Liver (tissue), 3 donors: ENCODE data around the gene CDH16.
A peak's percentile ranks its signal among the peaks of the same experiment; 100 is the strongest.

ENCODE experiments used
- FOXA1 ChIP-seq: IDR thresholded peaks from 2 replicates; pipeline ENCODE4 v1.6.1; 2016; ENCODE audit warnings: antibody characterized with exemption
- FOXA2 ChIP-seq: IDR thresholded peaks from 2 replicates; pipeline ENCODE4 v1.6.1; 2016; ENCODE audit warnings: antibody characterized with exemption
- GABPA ChIP-seq, 2 donors: IDR thresholded peaks in 1 of 2; conservative IDR thresholded peaks in 1 of 2; 2 replicates each; pipeline ENCODE4 v1.6.1; 2016; ENCODE audit warnings: antibody characterized with exemption in 2 of 2, mild to moderate bottlenecking in 1 of 2, moderate library complexity in 1 of 2
- JUND ChIP-seq, 2 donors: IDR thresholded peaks; 2 replicates each; pipeline ENCODE4 v1.6.1; 2016; ENCODE audit warnings: antibody characterized with exemption in 2 of 2
- RAD21 ChIP-seq, 2 donors: IDR thresholded peaks; 2 replicates each; pipeline ENCODE4 v1.6.1; 2016; ENCODE audit warnings: antibody characterized with exemption in 2 of 2, mild to moderate bottlenecking in 2 of 2
- RXRA ChIP-seq, 2 donors: IDR thresholded peaks; 2 replicates each; pipeline ENCODE4 v1.6.1; 2017 to 2018; ENCODE audit warnings: antibody characterized with exemption in 2 of 2, mild to moderate bottlenecking in 1 of 2
- SP1 ChIP-seq: IDR thresholded peaks from 2 replicates; pipeline ENCODE4 v1.6.1; 2018; ENCODE audit warnings: antibody characterized with exemption, mild to moderate bottlenecking
- TAF1 ChIP-seq: conservative IDR thresholded peaks from 2 replicates; pipeline ENCODE4 v1.6.1; 2016; ENCODE audit warnings: antibody characterized with exemption, mild to moderate bottlenecking
- YY1 ChIP-seq: IDR thresholded peaks from 2 replicates; pipeline ENCODE4 v1.6.1; 2016; ENCODE audit warnings: antibody characterized with exemption, mild to moderate bottlenecking
- TF ChIP-seq, protein P1 (sequence below): fragments of 150-350 bp; IDR thresholded peaks from 2 replicates; pipeline ENCODE4 v1.5.1; 2017; ENCODE audit warnings: improper control_type of control experiment, low read depth, low read length; ENCODE audit not compliant: missing input control
- TF ChIP-seq, protein P2 (sequence below): IDR thresholded peaks from 2 replicates; pipeline ENCODE4 v1.6.1; 2016; ENCODE audit warnings: antibody characterized with exemption
- TF ChIP-seq, protein P3 (sequence below): IDR thresholded peaks from 2 replicates; pipeline ENCODE4 v1.6.1; 2016; ENCODE audit warnings: antibody characterized with exemption, mild to moderate bottlenecking
- donor health status: healthy.
- donor health status: healthy.

DNA sequence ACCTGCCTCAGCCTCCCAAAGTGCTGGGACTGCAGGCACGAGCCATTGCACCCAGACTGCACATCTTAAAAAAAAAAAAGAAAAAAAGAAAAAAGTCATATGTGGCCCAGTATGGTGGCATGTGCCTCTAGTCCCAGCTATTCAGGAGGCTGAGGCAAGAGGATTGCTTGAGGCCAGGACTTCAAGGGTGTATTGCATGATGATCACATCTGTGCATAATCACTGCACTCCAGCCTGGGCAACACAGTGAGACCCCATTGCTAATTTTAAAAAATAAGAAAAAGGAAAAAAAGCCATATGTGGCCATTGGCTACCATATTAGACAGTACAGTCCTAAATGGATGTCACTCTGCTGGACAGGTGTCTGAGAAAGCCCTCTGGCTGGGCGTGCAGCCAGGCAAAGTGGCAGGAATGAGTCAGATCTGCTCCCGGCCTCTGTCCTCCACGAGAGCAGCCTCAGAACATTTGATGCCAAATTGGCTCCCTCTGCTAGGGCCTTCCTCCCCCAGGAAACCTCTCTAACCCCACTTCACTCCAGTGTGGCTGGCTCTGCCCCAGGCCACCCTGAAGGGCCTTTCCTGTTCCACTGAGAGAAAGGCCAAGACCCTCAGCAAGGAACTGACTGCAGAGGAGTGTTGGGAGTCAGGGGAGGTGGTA is 59.8 kb downstream of the CDH16 start:
- TF ChIP-seq, protein P1, sequence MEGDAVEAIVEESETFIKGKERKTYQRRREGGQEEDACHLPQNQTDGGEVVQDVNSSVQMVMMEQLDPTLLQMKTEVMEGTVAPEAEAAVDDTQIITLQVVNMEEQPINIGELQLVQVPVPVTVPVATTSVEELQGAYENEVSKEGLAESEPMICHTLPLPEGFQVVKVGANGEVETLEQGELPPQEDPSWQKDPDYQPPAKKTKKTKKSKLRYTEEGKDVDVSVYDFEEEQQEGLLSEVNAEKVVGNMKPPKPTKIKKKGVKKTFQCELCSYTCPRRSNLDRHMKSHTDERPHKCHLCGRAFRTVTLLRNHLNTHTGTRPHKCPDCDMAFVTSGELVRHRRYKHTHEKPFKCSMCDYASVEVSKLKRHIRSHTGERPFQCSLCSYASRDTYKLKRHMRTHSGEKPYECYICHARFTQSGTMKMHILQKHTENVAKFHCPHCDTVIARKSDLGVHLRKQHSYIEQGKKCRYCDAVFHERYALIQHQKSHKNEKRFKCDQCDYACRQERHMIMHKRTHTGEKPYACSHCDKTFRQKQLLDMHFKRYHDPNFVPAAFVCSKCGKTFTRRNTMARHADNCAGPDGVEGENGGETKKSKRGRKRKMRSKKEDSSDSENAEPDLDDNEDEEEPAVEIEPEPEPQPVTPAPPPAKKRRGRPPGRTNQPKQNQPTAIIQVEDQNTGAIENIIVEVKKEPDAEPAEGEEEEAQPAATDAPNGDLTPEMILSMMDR = no peak
- TF ChIP-seq JUND (IDR thresholded peaks at IDR 0.05) (peak in 1 of 2 donors; percentile 51), RAD21 (IDR thresholded peaks at IDR 0.05) (no peak), TAF1 (no peak), RXRA (IDR thresholded peaks at IDR 0.05) (no peak), FOXA1 (no peak), YY1 (no peak), SP1 (no peak), GABPA (IDR thresholded peaks at IDR 0.05 in 1 of 2, conservative IDR thresholded peaks at IDR 0.05 in 1 of 2) (no peak), FOXA2 (no peak)
- TF ChIP-seq, protein P2, sequence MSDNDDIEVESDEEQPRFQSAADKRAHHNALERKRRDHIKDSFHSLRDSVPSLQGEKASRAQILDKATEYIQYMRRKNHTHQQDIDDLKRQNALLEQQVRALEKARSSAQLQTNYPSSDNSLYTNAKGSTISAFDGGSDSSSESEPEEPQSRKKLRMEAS = no peak
- TF ChIP-seq, protein P3, sequence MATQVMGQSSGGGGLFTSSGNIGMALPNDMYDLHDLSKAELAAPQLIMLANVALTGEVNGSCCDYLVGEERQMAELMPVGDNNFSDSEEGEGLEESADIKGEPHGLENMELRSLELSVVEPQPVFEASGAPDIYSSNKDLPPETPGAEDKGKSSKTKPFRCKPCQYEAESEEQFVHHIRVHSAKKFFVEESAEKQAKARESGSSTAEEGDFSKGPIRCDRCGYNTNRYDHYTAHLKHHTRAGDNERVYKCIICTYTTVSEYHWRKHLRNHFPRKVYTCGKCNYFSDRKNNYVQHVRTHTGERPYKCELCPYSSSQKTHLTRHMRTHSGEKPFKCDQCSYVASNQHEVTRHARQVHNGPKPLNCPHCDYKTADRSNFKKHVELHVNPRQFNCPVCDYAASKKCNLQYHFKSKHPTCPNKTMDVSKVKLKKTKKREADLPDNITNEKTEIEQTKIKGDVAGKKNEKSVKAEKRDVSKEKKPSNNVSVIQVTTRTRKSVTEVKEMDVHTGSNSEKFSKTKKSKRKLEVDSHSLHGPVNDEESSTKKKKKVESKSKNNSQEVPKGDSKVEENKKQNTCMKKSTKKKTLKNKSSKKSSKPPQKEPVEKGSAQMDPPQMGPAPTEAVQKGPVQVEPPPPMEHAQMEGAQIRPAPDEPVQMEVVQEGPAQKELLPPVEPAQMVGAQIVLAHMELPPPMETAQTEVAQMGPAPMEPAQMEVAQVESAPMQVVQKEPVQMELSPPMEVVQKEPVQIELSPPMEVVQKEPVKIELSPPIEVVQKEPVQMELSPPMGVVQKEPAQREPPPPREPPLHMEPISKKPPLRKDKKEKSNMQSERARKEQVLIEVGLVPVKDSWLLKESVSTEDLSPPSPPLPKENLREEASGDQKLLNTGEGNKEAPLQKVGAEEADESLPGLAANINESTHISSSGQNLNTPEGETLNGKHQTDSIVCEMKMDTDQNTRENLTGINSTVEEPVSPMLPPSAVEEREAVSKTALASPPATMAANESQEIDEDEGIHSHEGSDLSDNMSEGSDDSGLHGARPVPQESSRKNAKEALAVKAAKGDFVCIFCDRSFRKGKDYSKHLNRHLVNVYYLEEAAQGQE = no peak
